ENCODE data around the gene SRSF4. TPM values are rescaled to one million over a fixed set of nuclear protein-coding genes. Genes with fewer than 3 reads are reported as not detected.

The SRSF4 gene
- total and polyA plus RNA-seq, 9 of the 15 experiments (the other 6 are each of a cell fraction or from before 2014, with no cell fraction given) = 15.9 to 132 (median 82.0) TPM

- TF ChIP-seq TAF9B (IDR thresholded peaks at IDR 0.05; ENCODE audit: partially characterized antibody) (no peak), FOXK2 (conservative IDR thresholded peaks at IDR 0.05 in 1 of 2, IDR thresholded peaks at IDR 0.05 in 1 of 2; ENCODE audit: low read depth in 2 of 2) (no peak), ZNF780A (CRISPR knock-in tag; IDR thresholded peaks at IDR 0.05) (no peak), RBM22 (IDR thresholded peaks at IDR 0.05; ENCODE audit: low read depth, low read length, poor library complexity, severe bottlenecking) (no peak), NFYB (IDR thresholded peaks at IDR 0.05; ENCODE audit: extremely low read depth, insufficient read length) (no peak), ZNF644 (tag; IDR thresholded peaks at IDR 0.05; ENCODE audit: low read depth) (no peak), SP1 (CRISPR knock-in tag; IDR thresholded peaks at IDR 0.05) (peak; percentile 91), CHD1 (IDR thresholded peaks at IDR 0.05; ENCODE audit: low read length) (no peak), HDAC1 (IDR thresholded peaks at IDR 0.05) (peak in 1 of 2 experiments; percentile 60; a peak in 1 of 4 replicates), SP2 (IDR thresholded peaks at IDR 0.05; ENCODE audit: extremely low read depth, low read depth, low read length, poor library complexity, severe bottlenecking) (no peak)
- TF ChIP-seq, protein P1, sequence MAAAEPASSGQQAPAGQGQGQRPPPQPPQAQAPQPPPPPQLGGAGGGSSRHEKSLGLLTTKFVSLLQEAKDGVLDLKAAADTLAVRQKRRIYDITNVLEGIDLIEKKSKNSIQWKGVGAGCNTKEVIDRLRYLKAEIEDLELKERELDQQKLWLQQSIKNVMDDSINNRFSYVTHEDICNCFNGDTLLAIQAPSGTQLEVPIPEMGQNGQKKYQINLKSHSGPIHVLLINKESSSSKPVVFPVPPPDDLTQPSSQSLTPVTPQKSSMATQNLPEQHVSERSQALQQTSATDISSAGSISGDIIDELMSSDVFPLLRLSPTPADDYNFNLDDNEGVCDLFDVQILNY (CRISPR knock-in tag; IDR thresholded peaks at IDR 0.05) = no peak
- TF ChIP-seq, protein P2, sequence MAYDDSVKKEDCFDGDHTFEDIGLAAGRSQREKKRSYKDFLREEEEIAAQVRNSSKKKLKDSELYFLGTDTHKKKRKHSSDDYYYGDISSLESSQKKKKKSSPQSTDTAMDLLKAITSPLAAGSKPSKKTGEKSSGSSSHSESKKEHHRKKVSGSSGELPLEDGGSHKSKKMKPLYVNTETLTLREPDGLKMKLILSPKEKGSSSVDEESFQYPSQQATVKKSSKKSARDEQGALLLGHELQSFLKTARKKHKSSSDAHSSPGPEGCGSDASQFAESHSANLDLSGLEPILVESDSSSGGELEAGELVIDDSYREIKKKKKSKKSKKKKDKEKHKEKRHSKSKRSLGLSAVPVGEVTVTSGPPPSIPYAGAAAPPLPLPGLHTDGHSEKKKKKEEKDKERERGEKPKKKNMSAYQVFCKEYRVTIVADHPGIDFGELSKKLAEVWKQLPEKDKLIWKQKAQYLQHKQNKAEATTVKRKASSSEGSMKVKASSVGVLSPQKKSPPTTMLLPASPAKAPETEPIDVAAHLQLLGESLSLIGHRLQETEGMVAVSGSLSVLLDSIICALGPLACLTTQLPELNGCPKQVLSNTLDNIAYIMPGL (CRISPR knock-in tag; IDR thresholded peaks at IDR 0.05) = 0 out of 2 replicates have a peak, but pooled peaks have one; percentile 54
- TF ChIP-seq, protein P3, sequence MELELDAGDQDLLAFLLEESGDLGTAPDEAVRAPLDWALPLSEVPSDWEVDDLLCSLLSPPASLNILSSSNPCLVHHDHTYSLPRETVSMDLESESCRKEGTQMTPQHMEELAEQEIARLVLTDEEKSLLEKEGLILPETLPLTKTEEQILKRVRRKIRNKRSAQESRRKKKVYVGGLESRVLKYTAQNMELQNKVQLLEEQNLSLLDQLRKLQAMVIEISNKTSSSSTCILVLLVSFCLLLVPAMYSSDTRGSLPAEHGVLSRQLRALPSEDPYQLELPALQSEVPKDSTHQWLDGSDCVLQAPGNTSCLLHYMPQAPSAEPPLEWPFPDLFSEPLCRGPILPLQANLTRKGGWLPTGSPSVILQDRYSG (tag; conservative IDR thresholded peaks at IDR 0.05; ENCODE audit: low read depth) = no peak
- TF ChIP-seq, protein P4, sequence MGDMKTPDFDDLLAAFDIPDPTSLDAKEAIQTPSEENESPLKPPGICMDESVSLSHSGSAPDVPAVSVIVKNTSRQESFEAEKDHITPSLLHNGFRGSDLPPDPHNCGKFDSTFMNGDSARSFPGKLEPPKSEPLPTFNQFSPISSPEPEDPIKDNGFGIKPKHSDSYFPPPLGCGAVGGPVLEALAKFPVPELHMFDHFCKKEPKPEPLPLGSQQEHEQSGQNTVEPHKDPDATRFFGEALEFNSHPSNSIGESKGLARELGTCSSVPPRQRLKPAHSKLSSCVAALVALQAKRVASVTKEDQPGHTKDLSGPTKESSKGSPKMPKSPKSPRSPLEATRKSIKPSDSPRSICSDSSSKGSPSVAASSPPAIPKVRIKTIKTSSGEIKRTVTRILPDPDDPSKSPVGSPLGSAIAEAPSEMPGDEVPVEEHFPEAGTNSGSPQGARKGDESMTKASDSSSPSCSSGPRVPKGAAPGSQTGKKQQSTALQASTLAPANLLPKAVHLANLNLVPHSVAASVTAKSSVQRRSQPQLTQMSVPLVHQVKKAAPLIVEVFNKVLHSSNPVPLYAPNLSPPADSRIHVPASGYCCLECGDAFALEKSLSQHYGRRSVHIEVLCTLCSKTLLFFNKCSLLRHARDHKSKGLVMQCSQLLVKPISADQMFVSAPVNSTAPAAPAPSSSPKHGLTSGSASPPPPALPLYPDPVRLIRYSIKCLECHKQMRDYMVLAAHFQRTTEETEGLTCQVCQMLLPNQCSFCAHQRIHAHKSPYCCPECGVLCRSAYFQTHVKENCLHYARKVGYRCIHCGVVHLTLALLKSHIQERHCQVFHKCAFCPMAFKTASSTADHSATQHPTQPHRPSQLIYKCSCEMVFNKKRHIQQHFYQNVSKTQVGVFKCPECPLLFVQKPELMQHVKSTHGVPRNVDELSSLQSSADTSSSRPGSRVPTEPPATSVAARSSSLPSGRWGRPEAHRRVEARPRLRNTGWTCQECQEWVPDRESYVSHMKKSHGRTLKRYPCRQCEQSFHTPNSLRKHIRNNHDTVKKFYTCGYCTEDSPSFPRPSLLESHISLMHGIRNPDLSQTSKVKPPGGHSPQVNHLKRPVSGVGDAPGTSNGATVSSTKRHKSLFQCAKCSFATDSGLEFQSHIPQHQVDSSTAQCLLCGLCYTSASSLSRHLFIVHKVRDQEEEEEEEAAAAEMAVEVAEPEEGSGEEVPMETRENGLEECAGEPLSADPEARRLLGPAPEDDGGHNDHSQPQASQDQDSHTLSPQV (IDR thresholded peaks at IDR 0.05) = peak; percentile 76; the same call in 1 of the 2 replicates
These were observed 57.1 kb downstream of the SRSF4 start (continued) for GRCh38 chr1:29124366-29125236.

Data from K562 (cell line).